DMS53 (cell line): ENCODE data around the gene FAM236C.
"Not testable (repeated sequence)": the region's sequence is repeated elsewhere in the genome, so short reads cannot be mapped to it uniquely, and the experiment has no call there.

Source experiments
- DNase-seq: peaks from one replicate; lab custom pipeline; 2025; lab: John Stamatoyannopoulos, UW

Gene FAM236C

GRCh38 chrX:72912315-72912714, at the start of gene FAM236C:
Gene FAM236C (plus strand): TSS chrX:72912615. CDS start chrX:72912715, 100 bp downstream.
- DNase-seq: not testable (repeated sequence)

DNA sequence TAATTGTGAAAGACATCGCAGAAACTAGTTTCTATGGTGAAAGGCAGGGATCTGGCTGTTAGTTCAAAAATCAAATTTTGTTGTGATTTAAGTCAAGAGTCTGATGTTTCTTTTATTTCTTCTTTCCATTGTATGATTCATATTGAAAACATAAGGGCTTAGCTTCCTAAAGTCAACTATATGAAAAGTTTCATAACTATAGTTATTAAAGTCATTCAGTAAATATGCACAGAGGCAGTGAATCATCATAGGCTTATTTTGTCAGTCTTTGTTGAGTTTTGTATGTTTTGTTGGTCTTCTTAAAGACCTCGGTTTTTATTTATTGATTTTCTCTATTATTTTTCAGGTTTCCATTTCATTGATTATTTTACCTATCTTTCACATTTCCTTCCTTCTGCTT, 29.5 kb upstream of the FAM236C start:
- not testable (repeated sequence) for DNase-seq

GRCh38 chrX:72889740-72890139, 22.7 kb upstream of the FAM236C start:
- DNase-seq: not testable (repeated sequence)

- DNase-seq: not testable (repeated sequence)
Measured at GRCh38 chrX:72916096-72916495, 3.7 kb downstream of the FAM236C start.

DNA sequence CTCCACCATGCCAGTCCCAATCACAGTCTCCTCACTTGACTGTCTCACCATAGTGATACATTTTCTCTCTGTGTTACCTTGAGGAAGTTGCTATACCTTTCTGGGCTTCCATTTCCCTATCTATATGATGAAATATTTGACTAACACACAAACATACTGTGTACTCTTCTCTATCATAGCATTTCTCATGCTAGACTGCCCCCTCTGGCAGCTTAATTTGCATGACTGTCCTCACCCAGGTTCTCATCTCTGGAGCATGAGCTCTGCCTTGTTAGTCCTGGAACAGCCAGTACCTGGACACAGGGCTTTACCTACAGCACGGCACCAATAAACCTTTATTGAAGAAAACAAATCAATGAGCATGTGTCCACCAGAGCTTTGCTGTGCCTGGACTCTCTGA, 19.9 kb downstream of the FAM236C start:
- DNase-seq: not testable (repeated sequence)

- DNase-seq: not testable (repeated sequence)
Measured at GRCh38 chrX:72936455-72936854, 24.0 kb downstream of the FAM236C start.

DNA sequence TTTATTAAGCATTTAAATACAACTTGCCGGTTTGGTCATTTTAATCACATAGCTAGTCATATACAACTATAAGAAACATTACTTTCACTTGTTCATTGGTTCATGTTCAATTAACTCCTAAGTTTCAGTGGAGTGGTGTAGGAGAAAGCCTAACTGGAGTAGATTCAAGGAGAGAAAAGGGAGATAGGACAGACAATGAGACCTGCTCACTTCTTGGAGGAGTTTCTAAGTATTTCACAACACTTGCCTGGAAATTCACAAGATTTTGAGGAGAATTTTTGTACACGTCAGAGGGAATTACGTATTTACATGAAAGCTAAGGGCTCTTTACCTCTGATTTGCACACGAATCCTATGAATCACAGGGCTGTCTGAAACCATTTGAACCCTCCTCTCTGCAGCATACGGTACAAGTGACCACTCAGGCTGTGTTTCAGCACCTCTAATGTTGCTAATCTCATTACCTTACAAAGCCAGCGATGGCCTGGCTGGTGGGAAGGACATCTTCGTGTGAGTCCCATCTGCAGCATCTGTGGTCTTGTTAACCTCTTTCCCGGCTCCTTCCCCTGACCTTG, 24.6 kb downstream of the FAM236C start:
- DNase-seq: not testable (repeated sequence)

DNA sequence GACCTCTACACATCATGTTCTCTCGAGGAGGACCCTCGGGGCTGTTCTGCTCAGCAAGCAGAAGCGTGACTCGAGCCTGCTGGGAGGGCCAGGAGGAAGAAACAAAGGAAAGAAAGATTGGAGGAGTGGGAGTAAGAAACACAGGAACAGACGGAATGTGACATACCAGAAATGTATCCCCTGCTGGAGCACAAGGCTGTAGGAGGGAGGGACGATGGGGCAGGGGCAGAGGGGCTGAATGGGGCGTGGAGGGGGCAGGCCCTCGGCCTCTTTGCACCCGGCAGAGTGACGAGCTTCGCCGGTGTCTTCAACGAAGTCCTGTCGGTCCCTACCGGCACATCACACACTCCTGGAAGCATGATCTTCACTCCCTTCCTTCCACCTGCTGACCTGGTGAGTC, 25.5 kb downstream of the FAM236C start, which contains the start of gene FAM236A:
Gene FAM236A, plus strand, starts transcription at position 301 of the 400 bp plus-strand sequence. Its CDS starts 57 bp downstream, at position 358.
- not testable (repeated sequence) for DNase-seq

DNA sequence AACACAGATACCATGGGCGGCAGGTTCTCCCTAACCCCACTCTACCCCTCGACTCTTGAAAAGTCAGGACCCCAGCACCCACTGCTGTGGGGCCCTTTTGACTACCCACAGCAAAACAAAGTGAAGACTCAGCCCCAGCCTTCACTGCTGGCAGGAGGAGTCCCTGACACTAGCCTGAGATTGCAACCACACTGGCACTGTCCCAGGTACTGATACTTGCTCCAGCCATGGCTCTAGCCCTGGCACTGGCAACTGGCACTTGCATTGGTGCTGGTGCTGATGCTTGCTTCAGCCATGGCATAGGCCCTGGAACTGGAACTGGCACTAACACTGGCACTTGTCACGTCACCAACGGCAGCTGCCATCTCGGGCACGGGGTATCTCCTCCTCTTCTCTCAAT, 29.9 kb downstream of the FAM236C start:
- not testable (repeated sequence) for DNase-seq

DNA sequence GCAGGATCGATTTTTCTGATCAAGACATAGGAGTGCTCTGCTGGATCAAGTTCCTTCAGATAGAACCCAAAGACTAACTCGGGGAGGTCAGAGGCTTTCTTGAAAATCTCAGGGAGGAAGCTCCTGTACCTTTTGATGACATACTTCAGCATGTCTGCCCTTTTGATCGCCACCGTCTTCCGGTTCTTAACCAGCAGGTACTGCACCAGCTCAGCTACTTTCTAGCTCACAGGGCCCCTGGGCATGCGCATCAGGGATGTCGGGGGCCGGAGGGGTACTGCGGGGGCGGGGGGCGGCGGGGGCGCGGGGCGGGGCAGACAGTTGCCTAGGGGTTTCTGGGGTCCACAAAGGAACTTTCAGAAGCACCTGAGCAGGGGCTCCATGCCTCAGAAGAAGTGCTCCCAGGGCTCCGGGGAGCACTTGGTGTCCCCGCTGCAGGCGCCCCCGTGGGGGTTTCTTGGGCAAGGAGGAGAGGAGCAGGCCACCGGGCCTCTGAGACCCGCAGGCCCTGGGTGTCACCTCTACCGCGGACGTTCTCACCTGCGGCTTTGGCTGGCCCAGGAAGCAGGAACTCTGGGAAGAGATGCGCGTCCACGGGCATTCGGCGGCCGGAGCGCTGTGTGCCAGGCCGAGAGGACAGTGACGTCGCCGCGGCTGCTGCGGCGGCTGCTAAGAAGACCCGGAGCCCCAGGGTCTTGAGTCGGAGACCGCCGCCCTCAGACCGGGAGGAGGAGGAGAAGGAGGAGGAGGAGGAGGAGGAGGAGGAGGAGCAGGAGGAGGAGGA, 30.8 kb downstream of the FAM236C start:
- DNase-seq: not testable (repeated sequence)

DNA sequence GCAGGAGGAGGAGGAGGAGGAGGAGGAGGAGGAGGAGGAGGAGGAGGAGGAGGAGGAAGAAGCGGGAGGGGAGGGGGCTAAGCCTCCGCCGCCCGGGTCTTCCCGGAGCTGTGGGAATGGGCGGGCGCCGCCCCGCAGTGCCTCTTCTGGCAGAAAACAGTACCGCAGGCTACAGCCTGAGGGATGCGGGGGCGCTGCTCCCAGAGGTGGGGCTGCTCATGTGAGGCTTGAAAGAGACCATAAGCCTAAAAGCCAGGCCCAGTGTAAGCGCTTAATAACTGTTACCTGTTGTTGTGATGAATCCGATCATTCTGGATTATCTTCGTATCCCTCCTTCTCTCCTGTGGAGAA, 31.4 kb downstream of the FAM236C start, which contains the start of gene DMRTC1:
Gene DMRTC1, minus strand, starts transcription at position 19 of the 351 bp plus-strand sequence. CDS start 68,143 bp downstream, outside the sequence.
- not testable (repeated sequence) for DNase-seq

DNA sequence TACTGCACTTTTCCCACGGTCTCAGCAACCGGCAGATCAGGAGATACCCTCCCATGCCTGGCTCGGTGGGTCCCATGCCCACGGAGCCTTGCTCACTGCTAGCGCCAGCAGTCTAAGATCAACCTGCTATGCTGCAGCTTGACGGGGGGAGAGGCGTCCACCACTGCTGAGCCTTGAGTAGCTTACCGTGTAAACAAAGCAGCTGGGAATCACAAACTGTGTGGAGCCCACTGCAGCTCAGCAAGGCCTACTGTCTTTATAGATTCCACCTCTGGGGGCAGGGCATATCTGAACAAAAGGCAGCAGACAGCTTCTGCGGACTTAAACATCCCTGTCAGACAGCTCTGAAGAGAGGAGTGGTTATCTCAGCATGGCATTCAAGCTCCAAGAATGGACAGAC, 47.6 kb downstream of the FAM236C start:
- not testable (repeated sequence) for DNase-seq
